ENCODE results near the gene ARHGAP40.

Gene ARHGAP40

GRCh38 chr20:38649275-38649891 lies 47.8 kb downstream of the ARHGAP40 start (continued):
- peak; percentile 62; the same call in 1 of the 2 replicates for TF ChIP-seq CTCF (tag by site-specific recombination; IDR thresholded peaks at IDR 0.05)
- peak; percentile 63 for TF ChIP-seq ZFHX2 (tag by site-specific recombination; conservative IDR thresholded peaks at IDR 0.05)
- no peak for TF ChIP-seq ZNF157 (tag by site-specific recombination; IDR thresholded peaks at IDR 0.05)
- TF ChIP-seq ZNF2 (tag by site-specific recombination; IDR thresholded peaks at IDR 0.05) = peak; percentile 68
- TF ChIP-seq ZIC2 (tag by site-specific recombination; IDR thresholded peaks at IDR 0.05) = no peak

- no peaks in the 10 kb centered on the region for H3K36me3 ChIP-seq (ENCODE audit: control insufficient read depth in 2 of 2, insufficient read depth in 1 of 2, low read length in 2 of 2)
- TF ChIP-seq, protein P1, sequence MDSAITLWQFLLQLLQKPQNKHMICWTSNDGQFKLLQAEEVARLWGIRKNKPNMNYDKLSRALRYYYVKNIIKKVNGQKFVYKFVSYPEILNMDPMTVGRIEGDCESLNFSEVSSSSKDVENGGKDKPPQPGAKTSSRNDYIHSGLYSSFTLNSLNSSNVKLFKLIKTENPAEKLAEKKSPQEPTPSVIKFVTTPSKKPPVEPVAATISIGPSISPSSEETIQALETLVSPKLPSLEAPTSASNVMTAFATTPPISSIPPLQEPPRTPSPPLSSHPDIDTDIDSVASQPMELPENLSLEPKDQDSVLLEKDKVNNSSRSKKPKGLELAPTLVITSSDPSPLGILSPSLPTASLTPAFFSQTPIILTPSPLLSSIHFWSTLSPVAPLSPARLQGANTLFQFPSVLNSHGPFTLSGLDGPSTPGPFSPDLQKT (IDR thresholded peaks at IDR 0.05; ENCODE audit: borderline replicate concordance, low read depth, low read length) = no peak
- no peak for TF ChIP-seq MEIS1 (CRISPR knock-in tag; IDR thresholded peaks at IDR 0.05; ENCODE audit: borderline replicate concordance)
- TF ChIP-seq ZNF560 (tag by site-specific recombination; IDR thresholded peaks at IDR 0.05; ENCODE audit: borderline replicate concordance) = no peak
- TF ChIP-seq ZNF169 (tag by site-specific recombination; IDR thresholded peaks at IDR 0.05) = no peak
- no peak for TF ChIP-seq ZNF707 (tag by site-specific recombination; IDR thresholded peaks at IDR 0.05)
- no peak for TF ChIP-seq CTCF (tag by site-specific recombination; IDR thresholded peaks at IDR 0.05)
- TF ChIP-seq HOXD13 (CRISPR knock-in tag; IDR thresholded peaks at IDR 0.05; ENCODE audit: borderline replicate concordance) = no peak
- TF ChIP-seq ZNF362 (tag by site-specific recombination; IDR thresholded peaks at IDR 0.05) = no peak
- no peak for TF ChIP-seq ZNF140 (tag by site-specific recombination; IDR thresholded peaks at IDR 0.05)
- TF ChIP-seq ZNF514 (tag by site-specific recombination; IDR thresholded peaks at IDR 0.05) = no peak
- TF ChIP-seq ZFP41 (tag by site-specific recombination; IDR thresholded peaks at IDR 0.05; ENCODE audit: borderline replicate concordance) = no peak
- TF ChIP-seq TCF7L2 (IDR thresholded peaks at IDR 0.05; ENCODE audit: borderline replicate concordance, low read depth, low read length) = no peak
- TF ChIP-seq ZNF223 (tag by site-specific recombination; IDR thresholded peaks at IDR 0.05) = no peak
- no peak for TF ChIP-seq SCRT1 (tag by site-specific recombination; IDR thresholded peaks at IDR 0.05; ENCODE audit: borderline replicate concordance)
- no peak for TF ChIP-seq HOXC10 (CRISPR knock-in tag; IDR thresholded peaks at IDR 0.05)
- no peak for TF ChIP-seq INSM2 (tag by site-specific recombination; IDR thresholded peaks at IDR 0.05)
- TF ChIP-seq, protein P2, sequence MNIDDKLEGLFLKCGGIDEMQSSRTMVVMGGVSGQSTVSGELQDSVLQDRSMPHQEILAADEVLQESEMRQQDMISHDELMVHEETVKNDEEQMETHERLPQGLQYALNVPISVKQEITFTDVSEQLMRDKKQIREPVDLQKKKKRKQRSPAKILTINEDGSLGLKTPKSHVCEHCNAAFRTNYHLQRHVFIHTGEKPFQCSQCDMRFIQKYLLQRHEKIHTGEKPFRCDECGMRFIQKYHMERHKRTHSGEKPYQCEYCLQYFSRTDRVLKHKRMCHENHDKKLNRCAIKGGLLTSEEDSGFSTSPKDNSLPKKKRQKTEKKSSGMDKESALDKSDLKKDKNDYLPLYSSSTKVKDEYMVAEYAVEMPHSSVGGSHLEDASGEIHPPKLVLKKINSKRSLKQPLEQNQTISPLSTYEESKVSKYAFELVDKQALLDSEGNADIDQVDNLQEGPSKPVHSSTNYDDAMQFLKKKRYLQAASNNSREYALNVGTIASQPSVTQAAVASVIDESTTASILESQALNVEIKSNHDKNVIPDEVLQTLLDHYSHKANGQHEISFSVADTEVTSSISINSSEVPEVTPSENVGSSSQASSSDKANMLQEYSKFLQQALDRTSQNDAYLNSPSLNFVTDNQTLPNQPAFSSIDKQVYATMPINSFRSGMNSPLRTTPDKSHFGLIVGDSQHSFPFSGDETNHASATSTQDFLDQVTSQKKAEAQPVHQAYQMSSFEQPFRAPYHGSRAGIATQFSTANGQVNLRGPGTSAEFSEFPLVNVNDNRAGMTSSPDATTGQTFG (tag by site-specific recombination; IDR thresholded peaks at IDR 0.05; ENCODE audit: borderline replicate concordance) = no peak
- TF ChIP-seq SP7 (tag by site-specific recombination; IDR thresholded peaks at IDR 0.05) = no peak
- no peaks in the 10 kb centered on the region for H3K9me3 ChIP-seq (ENCODE audit: control insufficient read depth, insufficient read depth, low read depth, low read length)
- ChIA-PET POLR2A (no interaction called here), CTCF (interaction anchor here (0.5 to 6.1 kb wide), 20 partner anchors 9 to 347 kb away, joined by 3 to 116 read pairs (median 4); partner anchors contain the start of genes ACTR5 and SLC32A1)
- H3K4me3 ChIP-seq (ENCODE audit: low read depth, low read length) = no peak overlapping the region
- no peaks in the 10 kb centered on the region for H3K4me1 ChIP-seq (ENCODE audit: control insufficient read depth, insufficient read depth, low read length)
- no peak overlapping the region for H3K27ac ChIP-seq (ENCODE audit: extremely low read depth, low read depth, low read length)
Observed at GRCh38 chr20:38650010-38650409, 48.4 kb downstream of the ARHGAP40 start.
